ENCODE measurements around the gene CRLF1. TPM values are rescaled to one million over a fixed set of nuclear protein-coding genes. Genes with fewer than 3 reads are reported as not detected.

CRLF1 gene
- total and polyA plus RNA-seq, 2 of the 8 experiments (the other 6 are each of a cell fraction or from before 2014, with no cell fraction given) = 7.2 to 10.3 TPM

- WGBS, 2 experiments (ENCODE audit: extremely low coverage in 1 of 2, insufficient coverage in 1 of 2, insufficient read length in 1 of 2, insufficient replicate concordance in 2 of 2, low coverage in 1 of 2, low lambda C conversion rate in 2 of 2, missing lambda C conversion rate in 1 of 2) = 24% methylated on average over 9 of the region's 26 CpGs; no CpG with 5 or more reads in 1 of the 2 experiments
- Histone ChIP-seq H3K14ac (ENCODE audit: insufficient read length) (no peak overlapping the region), H2AK5ac (ENCODE audit: low read depth, low read length) (0 out of 2 replicates have a peak overlapping the region, but pooled peaks have one; percentile 34), H3K79me2 (ENCODE audit: control insufficient read depth in 1 of 2, insufficient read depth in 2 of 2, low read length in 2 of 2) (no peaks in the 10 kb centered on the region), H3K4me2 (ENCODE audit: insufficient read depth in 1 of 2, low read depth in 2 of 2, low read length in 2 of 2) (peak overlapping the region; percentile 72 to 74), H3K36me3 (ENCODE audit: control insufficient read depth in 2 of 4, insufficient read depth in 4 of 4, low read length in 3 of 4) (no peaks in the 10 kb centered on the region), H4K20me1 (replicated peaks in 1 of 2; ENCODE audit: control insufficient read depth in 1 of 2, insufficient read depth in 2 of 2, low read length in 2 of 2) (peaks cover 0 to 3% of the 10 kb centered on the region in 2 experiments), H4K91ac (replicated peaks; ENCODE audit: insufficient read length, low read length) (peak overlapping the region; percentile 66), H3K79me1 (ENCODE audit: low read depth, low read length) (no peaks in the 10 kb centered on the region), H4K5ac (ENCODE audit: insufficient read length, low read depth, low read length) (no peak overlapping the region), H3K9ac (replicated peaks in 1 of 4; ENCODE audit: extremely low read depth in 1 of 4, low read depth in 3 of 4, low read length in 3 of 4) (no peak overlapping the region), H3K23ac (ENCODE audit: insufficient read length) (no peak overlapping the region), H3K27ac (ENCODE audit: low read depth, low read length) (no peak overlapping the region), H3K18ac (ENCODE audit: extremely low read depth, low read length) (peak overlapping the region; percentile 95), H2BK12ac (ENCODE audit: low read depth, low read length) (peak overlapping the region; percentile 80; the same call in 1 of the 2 replicates), H3K27me3 (replicated peaks in 1 of 4; ENCODE audit: control insufficient read depth in 3 of 4, extremely low read depth in 1 of 4, insufficient read depth in 3 of 4, low read length in 3 of 4) (peaks cover 0 to 6% (median 3%) of the 10 kb centered on the region in 4 experiments; a peak in 5 of 7 replicates), H2BK20ac (ENCODE audit: low read length) (peak overlapping the region; percentile 51), H4K8ac (ENCODE audit: extremely low read depth, insufficient read depth, low read length) (no peak overlapping the region), H3K23me2 (ENCODE audit: low read depth, low read length) (peaks cover 6% of the 10 kb centered on the region), H3K4me1 (replicated peaks in 1 of 4; ENCODE audit: control insufficient read depth in 3 of 4, insufficient read depth in 4 of 4, low read length in 3 of 4) (peaks cover 2 to 36% (median 27%) of the 10 kb centered on the region in 4 experiments), H3K4me3 (ENCODE audit: extremely low read depth in 1 of 4, insufficient read depth in 2 of 4, low read depth in 3 of 4, low read length in 4 of 4) (peak overlapping the region; percentile 11 to 66 (median 36); a peak in 5 of 8 replicates), H3K4ac (replicated peaks; ENCODE audit: insufficient read length, low read depth, low read length) (no peak overlapping the region), H3K56ac (replicated peaks; ENCODE audit: insufficient read length, low read depth, low read length) (no peak overlapping the region), H2BK5ac (ENCODE audit: low read depth, low read length) (peak overlapping the region; percentile 46; the same call in 1 of the 2 replicates), H2BK15ac (ENCODE audit: low read length) (peak overlapping the region; percentile 53; the same call in 1 of the 2 replicates), H2AFZ (ENCODE audit: low read length) (no peak overlapping the region), H2BK120ac (replicated peaks; ENCODE audit: low read depth, low read length) (no peak overlapping the region), H3K9me3 (ENCODE audit: insufficient read depth in 2 of 2, low read depth in 1 of 2, low read length in 1 of 2) (no peaks in the 10 kb centered on the region)
- TF ChIP-seq NRF1 (IDR thresholded peaks at IDR 0.05; ENCODE audit: low read depth, low read length) (no peak), TEAD4 (IDR thresholded peaks at IDR 0.05; ENCODE audit: low read depth, low read length) (no peak), SAP30 (IDR thresholded peaks at IDR 0.05; ENCODE audit: insufficient read depth, insufficient replicate concordance, low read length) (no peak), TBP (IDR thresholded peaks at IDR 0.05; ENCODE audit: low read depth, low read length) (no peak)
- POLR2A ChIA-PET (ENCODE audit: partially characterized antibody) = interaction anchor here (1.0 to 10.3 kb wide), 9 partner anchors 9 to 40 kb away, joined by 3 to 112 read pairs (median 4); partner anchors contain the start of genes KXD1, TMEM59L and UBA52
- CTCF ChIA-PET (ENCODE audit: partially characterized antibody) = interaction anchor here (0.7 to 12.5 kb wide), 9 partner anchors 9 to 174 kb away, joined by 3 to 139 read pairs (median 3); no protein-coding TSS in a partner anchor
- FAIRE-seq (no peak), DNase-seq (ENCODE audit: low read depth in 1 of 2, low spot score in 2 of 2) (peak in 1 of 2 experiments; percentile 58)
Measured at GRCh38 chr19:18594824-18595373, 11.7 kb downstream of the CRLF1 start.

Measured in H1 (cell line).